ENCODE measurements around the gene XCR1. TPM values are rescaled to one million over a fixed set of nuclear protein-coding genes. Genes with fewer than 3 reads are reported as not detected.

Gene XCR1
- total RNA-seq, 1 experiment from 2014 or later: 0.02 TPM

- TF ChIP-seq NFE2L1 (CRISPR knock-in tag; IDR thresholded peaks at IDR 0.05): no peak
- no peak for TF ChIP-seq IRF1 (CRISPR knock-in tag; IDR thresholded peaks at IDR 0.05)
- no peak for TF ChIP-seq CREM (CRISPR knock-in tag; IDR thresholded peaks at IDR 0.05)
- TF ChIP-seq USF2 (CRISPR knock-in tag; IDR thresholded peaks at IDR 0.05): no peak
- TF ChIP-seq ARID4B (CRISPR knock-in tag; IDR thresholded peaks at IDR 0.05; ENCODE audit: borderline replicate concordance): no peak
- no peak for TF ChIP-seq ETV6 (CRISPR knock-in tag; IDR thresholded peaks at IDR 0.05)
- TF ChIP-seq E2F1 (CRISPR knock-in tag; IDR thresholded peaks at IDR 0.05): no peak
- no peak for TF ChIP-seq TCF7 (CRISPR knock-in tag; IDR thresholded peaks at IDR 0.05; ENCODE audit: low read depth)
- TF ChIP-seq ATF6 (CRISPR knock-in tag; IDR thresholded peaks at IDR 0.05): no peak
- no peak for TF ChIP-seq ZNF396 (CRISPR knock-in tag; IDR thresholded peaks at IDR 0.05; ENCODE audit: borderline replicate concordance)
- no peak for TF ChIP-seq MAX (CRISPR knock-in tag; IDR thresholded peaks at IDR 0.05)
Observed at GRCh38 chr3:46052531-46052930, 25.2 kb upstream of the XCR1 start (continued).

GRCh38 chr3:46049093-46049492 is 21.8 kb upstream of the XCR1 start:
- no peaks in the 10 kb centered on the region for H3K36me3 Mint-ChIP-seq
- H3K9me3 Mint-ChIP-seq: no peaks in the 10 kb centered on the region; the same call in 1 of the 2 replicates
- no peak overlapping the region for H3K4me3 Mint-ChIP-seq
- ChIA-PET POLR2A (no interaction called here), CTCF (interaction anchor here (2.0 kb wide), 1 partner anchor 30 kb away, joined by 6 read pairs; no protein-coding TSS in a partner anchor)
- no peak for ATAC-seq
- no peak overlapping the region for H3K27ac Mint-ChIP-seq
- DNase-seq (ENCODE audit: low spot score): no peak
- no peaks in the 10 kb centered on the region for H3K4me1 Mint-ChIP-seq
- no peaks in the 10 kb centered on the region for H3K27me3 Mint-ChIP-seq (ENCODE audit: low read depth)
- TF ChIP-seq CTCF (IDR thresholded peaks at IDR 0.05): no peak
- no peak for TF ChIP-seq USF1 (CRISPR knock-in tag; IDR thresholded peaks at IDR 0.05)
- TF ChIP-seq E2F1 (CRISPR knock-in tag; IDR thresholded peaks at IDR 0.05): no peak
- no peak for TF ChIP-seq IRF2 (CRISPR knock-in tag; IDR thresholded peaks at IDR 0.05; ENCODE audit: borderline replicate concordance, low read depth)
- no peak for TF ChIP-seq TCF7 (CRISPR knock-in tag; IDR thresholded peaks at IDR 0.05; ENCODE audit: low read depth)
- no peak for TF ChIP-seq USF2 (CRISPR knock-in tag; IDR thresholded peaks at IDR 0.05)
- no peak for TF ChIP-seq NFYB (CRISPR knock-in tag; conservative IDR thresholded peaks at IDR 0.05; ENCODE audit: low read depth)
- no peak for TF ChIP-seq ETV6 (CRISPR knock-in tag; IDR thresholded peaks at IDR 0.05)
- no peak for TF ChIP-seq ATF3 (CRISPR knock-in tag; conservative IDR thresholded peaks at IDR 0.05)
- TF ChIP-seq MLX (CRISPR knock-in tag; IDR thresholded peaks at IDR 0.05): no peak
- no peak for TF ChIP-seq ZNF232 (CRISPR knock-in tag; IDR thresholded peaks at IDR 0.05)
- no peak for TF ChIP-seq ATF1 (CRISPR knock-in tag; IDR thresholded peaks at IDR 0.05)
- TF ChIP-seq SP1 (CRISPR knock-in tag; conservative IDR thresholded peaks at IDR 0.05): no peak
